GM04503 (cell line): Measurements from ENCODE around the gene ARIH2.

ENCODE experiments used
- DNase-seq: peaks from one replicate; pipeline ENCODE4 v3.0.0-alpha.2; 2012; ENCODE audit warnings: low read depth

Gene ARIH2

GRCh38 chr3:48929358-48930035, 10.9 kb downstream of the ARIH2 start:
- no peak for DNase-seq

GRCh38 chr3:48930590-48930989, 11.9 kb downstream of the ARIH2 start:
- DNase-seq = no peak

DNA sequence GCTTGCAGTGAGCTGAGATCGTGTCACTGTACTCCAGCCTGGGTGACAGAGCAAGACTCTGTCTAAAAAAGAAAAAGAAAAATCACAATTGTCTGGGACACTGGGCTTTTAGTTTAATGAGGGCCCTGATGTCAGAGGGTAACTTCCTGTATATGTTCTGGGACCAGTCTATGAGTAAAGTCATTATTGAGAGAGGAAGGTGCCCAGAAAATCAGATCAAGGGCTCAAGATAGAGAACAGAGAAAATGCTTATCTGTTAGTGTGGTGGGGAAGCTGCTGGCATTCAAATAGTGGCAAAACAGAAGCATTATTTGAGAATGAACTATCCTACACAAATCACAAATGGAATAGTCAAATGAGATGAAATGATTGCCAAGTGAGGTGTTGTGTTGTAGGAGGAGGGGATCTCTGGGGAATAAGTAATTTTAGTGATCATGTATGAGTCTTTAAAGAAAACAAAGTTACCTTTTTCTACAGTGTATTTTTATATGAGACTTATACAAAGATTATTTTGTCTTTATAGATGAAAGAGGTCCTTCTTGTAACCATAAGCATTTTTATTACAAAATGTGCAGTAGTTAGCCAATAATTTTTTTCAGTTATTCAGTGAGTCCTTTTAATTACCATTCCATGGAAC, 13.4 kb downstream of the ARIH2 start:
- no peak for DNase-seq

- no peak for DNase-seq
Measured at GRCh38 chr3:48934333-48934991, 15.8 kb downstream of the ARIH2 start.

DNA sequence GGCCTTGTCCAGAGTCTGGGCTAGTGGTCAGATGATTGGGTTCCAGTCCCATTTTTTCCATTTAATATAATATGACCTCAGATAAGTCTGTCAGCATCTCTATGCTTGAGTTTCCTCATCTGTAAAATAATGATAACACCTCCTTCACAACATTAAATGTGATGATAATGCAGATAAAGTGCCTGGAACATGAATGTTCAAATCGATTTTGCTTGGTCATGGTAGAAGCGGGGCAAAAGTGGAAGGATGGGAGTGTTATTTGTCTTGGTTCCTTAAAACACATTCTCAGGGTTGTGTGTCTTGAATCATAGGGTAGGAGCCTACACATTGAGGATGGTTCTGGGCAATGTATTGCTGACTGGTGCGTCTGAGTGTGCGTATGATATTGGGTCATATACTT, 16.9 kb downstream of the ARIH2 start:
- no peak for DNase-seq

GRCh38 chr3:48938156-48938555, 19.5 kb downstream of the ARIH2 start:
- DNase-seq = no peak

DNA sequence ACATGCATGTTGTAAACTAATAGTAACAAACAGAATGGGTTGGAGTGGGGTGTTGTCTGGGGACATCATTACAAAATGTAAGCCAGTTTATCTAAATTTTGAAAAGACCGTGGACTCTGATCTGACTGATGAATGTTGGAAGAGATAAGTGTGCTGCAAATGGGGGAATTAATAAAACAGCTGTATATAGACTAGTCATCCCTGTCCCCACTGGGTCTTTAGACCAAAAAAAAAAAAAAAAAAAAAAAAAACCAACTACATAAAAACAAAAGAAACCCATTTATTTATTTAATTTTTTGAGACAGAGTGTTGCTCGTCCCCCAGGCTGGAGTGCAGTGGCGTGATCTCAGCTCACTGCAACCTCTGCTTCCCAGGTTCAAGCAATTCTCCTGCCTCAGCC, 20.0 kb downstream of the ARIH2 start:
- no peak for DNase-seq

GRCh38 chr3:48945432-48945831, 26.8 kb downstream of the ARIH2 start:
- DNase-seq = no peak

DNA sequence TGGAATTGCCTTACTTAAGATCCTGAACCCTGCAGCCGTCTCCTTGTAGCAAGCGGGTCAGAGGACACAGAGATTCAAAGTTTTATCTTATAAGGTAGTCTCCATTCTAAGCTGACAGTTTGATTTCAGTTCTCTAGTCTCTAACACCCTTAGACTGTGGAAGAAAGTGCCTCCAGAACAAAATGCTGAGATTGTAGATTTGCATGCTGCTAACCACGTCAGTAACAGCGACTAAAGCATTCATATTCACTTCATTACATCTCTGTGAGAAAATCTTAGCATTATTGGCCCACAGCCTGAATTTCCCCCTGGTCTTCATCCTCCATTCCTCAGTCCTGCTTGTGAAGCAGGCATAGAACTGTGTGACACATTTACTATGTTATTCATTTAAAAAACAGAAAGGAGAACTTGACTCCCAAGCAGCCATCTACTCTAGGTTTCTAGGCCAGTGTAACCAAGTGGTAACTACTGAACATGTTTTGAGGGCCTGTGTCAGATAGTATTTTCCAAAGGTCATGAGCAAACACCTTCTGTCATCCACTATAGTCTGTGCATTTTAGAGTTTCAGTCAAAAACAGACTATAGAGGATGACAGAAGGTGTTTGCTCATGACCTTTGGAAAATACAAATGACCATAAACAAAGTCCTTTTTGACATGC, 27.4 kb downstream of the ARIH2 start:
- no peak for DNase-seq

GRCh38 chr3:48949376-48949717, 30.7 kb downstream of the ARIH2 start:
- DNase-seq = no peak

DNA sequence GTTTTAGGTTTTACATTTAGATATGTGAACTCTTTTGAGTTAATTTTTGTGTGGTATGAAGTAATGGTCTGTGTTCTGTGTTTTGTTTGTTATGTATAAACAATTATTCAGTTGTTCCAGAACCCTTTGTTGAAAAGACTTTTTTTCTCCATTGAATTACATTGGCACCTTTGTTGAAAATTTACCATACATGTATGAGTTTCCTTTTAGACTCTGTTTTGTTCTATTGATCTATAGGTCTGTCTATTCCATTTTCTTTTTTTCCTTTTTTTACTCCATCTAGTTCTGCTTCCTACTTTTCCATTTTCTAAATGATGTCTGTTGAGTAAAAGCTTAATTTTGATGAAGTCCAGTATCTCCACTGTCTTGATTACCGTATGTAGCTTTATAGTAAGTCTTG, 31.4 kb downstream of the ARIH2 start:
- DNase-seq = no peak

DNA sequence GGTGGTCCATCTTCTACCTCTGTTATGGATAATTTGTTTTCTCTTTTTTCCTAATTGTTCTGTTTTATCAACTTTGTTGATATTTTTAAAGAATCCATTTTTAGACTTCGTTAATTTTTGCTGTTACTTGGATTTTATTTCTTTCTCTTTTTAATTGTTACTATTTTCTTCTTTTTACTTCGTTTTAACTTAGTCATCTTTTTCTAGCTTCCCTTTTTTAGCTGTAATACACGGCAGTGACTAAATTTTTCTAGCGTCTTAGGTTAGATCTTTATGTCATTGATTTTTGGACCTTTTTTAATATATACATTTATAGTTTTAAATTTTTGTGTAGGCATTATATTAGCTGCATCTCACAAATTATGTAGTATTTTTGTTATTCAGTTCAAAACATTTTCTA, 33.1 kb downstream of the ARIH2 start:
- no peak for DNase-seq

GRCh38 chr3:48952510-48953118, 34.0 kb downstream of the ARIH2 start:
- no peak for DNase-seq

DNA sequence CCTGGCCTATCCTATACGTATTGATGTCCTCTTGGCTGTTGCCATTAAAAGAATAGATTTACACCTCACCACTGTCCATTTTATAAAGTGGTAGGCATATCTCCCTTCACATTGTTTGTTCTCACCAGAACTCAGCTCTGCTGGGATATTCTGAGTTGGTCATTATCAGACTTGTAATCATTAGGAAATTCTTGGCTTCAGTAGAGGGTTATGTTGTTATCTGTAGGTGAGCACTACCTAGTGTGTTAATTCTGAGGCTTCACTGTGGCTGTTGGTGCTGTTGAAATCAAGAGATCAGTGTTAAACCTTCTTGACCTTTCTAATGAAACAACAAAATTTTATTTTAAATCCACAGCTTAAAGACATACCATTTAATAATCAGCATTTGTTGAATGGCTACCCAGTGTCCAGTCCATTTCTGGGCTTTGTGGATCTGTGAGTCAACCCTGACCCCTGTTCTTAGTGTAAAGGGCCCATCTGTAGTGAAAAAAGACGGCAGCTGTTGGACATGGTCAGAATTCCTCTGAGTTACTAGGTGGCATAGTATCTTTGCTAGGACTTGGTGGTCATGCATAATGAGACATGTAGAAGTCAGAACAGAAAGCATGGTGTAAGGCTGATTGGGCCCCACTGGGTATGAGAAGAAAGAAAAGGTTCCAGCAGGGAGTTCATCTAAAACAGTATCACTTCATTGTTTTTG, 38.5 kb downstream of the ARIH2 start:
- no peak for DNase-seq

- no peak for DNase-seq
Measured at GRCh38 chr3:48960841-48961413, 42.3 kb downstream of the ARIH2 start.

GRCh38 chr3:48962340-48962739, 43.7 kb downstream of the ARIH2 start:
- no peak for DNase-seq

- no peak for DNase-seq
Measured at GRCh38 chr3:48962939-48963338, 44.3 kb downstream of the ARIH2 start.

- DNase-seq = no peak
Measured at GRCh38 chr3:48963591-48963990, 44.9 kb downstream of the ARIH2 start.

DNA sequence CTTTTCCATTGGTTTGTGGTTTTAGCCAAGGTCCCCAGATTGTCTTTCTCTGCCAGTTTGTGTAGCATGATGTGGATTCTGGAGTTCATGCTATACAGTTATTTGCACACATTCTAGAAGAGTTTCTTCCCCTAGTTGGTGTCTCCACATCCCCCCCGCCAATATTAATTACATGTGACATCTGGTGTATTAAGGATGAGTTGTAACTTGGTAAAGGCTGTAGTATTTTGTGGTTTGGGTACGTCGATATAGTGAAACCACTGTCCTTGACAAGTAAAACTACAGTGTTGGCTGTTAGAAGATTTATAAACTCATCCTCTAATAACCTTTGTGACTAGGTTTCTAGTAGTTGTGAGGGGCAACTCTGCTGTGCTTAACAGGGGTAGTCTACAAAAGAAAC, 47.7 kb downstream of the ARIH2 start:
- DNase-seq = no peak

GRCh38 chr3:48966876-48967361, 48.3 kb downstream of the ARIH2 start:
- no peak for DNase-seq

- no peak for DNase-seq
Measured at GRCh38 chr3:48970586-48970985, 51.9 kb downstream of the ARIH2 start.
